H9 (cell line): ENCODE results near the gene TIMM13. TPM values are rescaled to one million over a fixed set of nuclear protein-coding genes. Genes with fewer than 3 reads are reported as not detected.

Source experiments
- DNase-seq: peaks from one replicate; pipeline ENCODE4 v3.0.0-alpha.2; 2017
- H2AFZ ChIP-seq: one replicate; pipeline ENCODE4 v1.6.1; 2013; ENCODE audit warnings: mild to moderate bottlenecking, low read length, control low read depth, moderate library complexity
- H2AK5ac ChIP-seq: 2 replicates; pipeline ENCODE4 v1.6.1; 2013; ENCODE audit warnings: low read length, control low read depth, mixed read lengths; ENCODE audit not compliant: insufficient read length
- H2BK120ac ChIP-seq: one replicate; pipeline ENCODE4 v1.6.1; 2013; ENCODE audit warnings: low read depth, mild to moderate bottlenecking, low read length, control low read depth, inconsistent platforms; ENCODE audit not compliant: poor library complexity, severe bottlenecking
- H2BK12ac ChIP-seq: 2 replicates; pipeline ENCODE4 v1.6.1; 2013; ENCODE audit warnings: low read length, control low read depth, mixed read lengths, low read depth; ENCODE audit not compliant: insufficient read length
- H2BK15ac ChIP-seq: 2 replicates; pipeline ENCODE4 v1.6.1; 2013; ENCODE audit warnings: low read depth, low read length, control low read depth
- H2BK20ac ChIP-seq: one replicate; pipeline ENCODE4 v1.6.1; 2013; ENCODE audit warnings: low read depth, mild to moderate bottlenecking, low read length, control low read depth, inconsistent platforms; ENCODE audit not compliant: poor library complexity, severe bottlenecking
- H2BK5ac ChIP-seq: 2 replicates; pipeline ENCODE4 v1.6.1; 2013; ENCODE audit warnings: low read length, control low read depth, mixed read lengths; ENCODE audit not compliant: insufficient read length
- H3K14ac ChIP-seq: 2 replicates; pipeline ENCODE4 v1.6.1; 2013; ENCODE audit warnings: low read length, control low read depth; ENCODE audit not compliant: insufficient read depth
- H3K18ac ChIP-seq: 2 replicates; pipeline ENCODE4 v1.6.1; 2013; ENCODE audit warnings: low read depth, mild to moderate bottlenecking, mixed read lengths, low read length, control low read depth; ENCODE audit not compliant: insufficient read length
- H3K23ac ChIP-seq: 2 replicates; pipeline ENCODE4 v1.6.1; 2013; ENCODE audit warnings: low read length, control low read depth, mixed read lengths, low read depth; ENCODE audit not compliant: insufficient read length
- H3K23me2 ChIP-seq: 2 replicates; pipeline ENCODE4 v1.6.1; 2013; ENCODE audit warnings: low read depth, mild to moderate bottlenecking, mixed read lengths, low read length, control low read depth; ENCODE audit not compliant: insufficient read length, poor library complexity, severe bottlenecking
- H3K27ac ChIP-seq: 2 replicates; pipeline ENCODE4 v1.5.1; 2013; ENCODE audit warnings: low read length, control low read depth, mixed read lengths, low read depth; ENCODE audit not compliant: insufficient read length
- H3K27me3 ChIP-seq: 2 replicates; pipeline ENCODE4 v1.6.1; 2013; ENCODE audit warnings: low read length, control low read depth, inconsistent platforms; ENCODE audit not compliant: insufficient read depth
- H3K4ac ChIP-seq: 2 replicates; pipeline ENCODE4 v1.6.1; 2013; ENCODE audit warnings: low read depth, mild to moderate bottlenecking, control low read depth, inconsistent platforms, low read length, moderate library complexity
- H3K4me1 ChIP-seq: 2 replicates; pipeline ENCODE4 v1.6.1; 2013; ENCODE audit warnings: low read length, control low read depth, inconsistent platforms; ENCODE audit not compliant: insufficient read depth
- H3K4me2 ChIP-seq: 2 replicates; pipeline ENCODE4 v1.6.1; 2013; ENCODE audit warnings: low read length, control low read depth, mixed read lengths; ENCODE audit not compliant: insufficient read length, insufficient read depth
- H3K56ac ChIP-seq: 2 replicates; pipeline ENCODE4 v1.6.1; 2013; ENCODE audit warnings: low read depth, mild to moderate bottlenecking, mixed read lengths, low read length, control low read depth; ENCODE audit not compliant: insufficient read length
- H3K79me1 ChIP-seq: 2 replicates; pipeline ENCODE4 v1.6.1; 2013; ENCODE audit warnings: low read depth, mild to moderate bottlenecking, moderate library complexity, low read length, control low read depth, inconsistent platforms; ENCODE audit not compliant: insufficient read depth, poor library complexity, severe bottlenecking
- H3K79me2 ChIP-seq: 2 replicates; pipeline ENCODE4 v1.6.1; 2013; ENCODE audit warnings: low read length, control low read depth, inconsistent platforms; ENCODE audit not compliant: insufficient read depth
- H3K9ac ChIP-seq: 2 replicates; pipeline ENCODE4 v1.6.1; 2013; ENCODE audit warnings: low read length, control low read depth, mixed read lengths; ENCODE audit not compliant: insufficient read length; ENCODE audit errors: extremely low read depth
- H3K9me3 ChIP-seq: one replicate; pipeline ENCODE4 v1.6.1; 2013; ENCODE audit warnings: low read depth, low read length, inconsistent platforms; ENCODE audit not compliant: control insufficient read depth
- H3T11ph ChIP-seq: one replicate; pipeline ENCODE4 v1.6.1; 2013; ENCODE audit warnings: mild to moderate bottlenecking, low read length, control low read depth, inconsistent platforms
- H4K20me1 ChIP-seq: one replicate; pipeline ENCODE4 v1.6.1; 2013; ENCODE audit not compliant: control insufficient read depth, insufficient read length, insufficient read depth
- H4K5ac ChIP-seq: 2 replicates; pipeline ENCODE4 v1.6.1; 2013; ENCODE audit warnings: low read depth, mild to moderate bottlenecking, mixed read lengths, low read length, control low read depth; ENCODE audit not compliant: insufficient read length
- H4K8ac ChIP-seq: replicated peaks from 2 replicates; pipeline ENCODE4 v1.6.1; 2013; ENCODE audit warnings: low read length, control low read depth, mixed read lengths, low read depth; ENCODE audit not compliant: insufficient read length
- H4K91ac ChIP-seq: 2 replicates; pipeline ENCODE4 v1.6.1; 2013; ENCODE audit warnings: low read depth, mild to moderate bottlenecking, moderate library complexity, mixed read lengths, low read length, control low read depth; ENCODE audit not compliant: insufficient read length
- H3K27ac Mint-ChIP-seq, 3 experiments: 2 replicates in 2 of 3; 3 replicates in 1 of 3; pipeline ENCODE4 v1.8.0; 2020 to 2021; ENCODE audit warnings: mixed read lengths in 3 of 3, mild to moderate bottlenecking in 1 of 3, moderate library complexity in 1 of 3
- H3K27me3 Mint-ChIP-seq: 2 replicates; pipeline ENCODE4 v1.8.0; 2021; ENCODE audit warnings: low read depth, mild to moderate bottlenecking, moderate library complexity, mixed read lengths
- H3K36me3 Mint-ChIP-seq, 3 experiments: 2 replicates in 2 of 3; 3 replicates in 1 of 3; pipeline ENCODE4 v1.8.0; 2020 to 2021; ENCODE audit warnings: low read depth in 3 of 3, mixed read lengths in 3 of 3; ENCODE audit not compliant: insufficient read depth in 1 of 3
- H3K4me1 Mint-ChIP-seq, 2 experiments: 2 replicates each; pipeline ENCODE4 v1.8.0; 2020; ENCODE audit warnings: mixed read lengths in 2 of 2
- H3K4me3 Mint-ChIP-seq, 2 experiments: 2 replicates in 1 of 2; 3 replicates in 1 of 2; pipeline ENCODE4 v1.8.0; 2020 to 2021; ENCODE audit warnings: mild to moderate bottlenecking in 2 of 2, mixed read lengths in 2 of 2, moderate library complexity in 1 of 2
- H3K9me3 Mint-ChIP-seq, 2 experiments: 2 replicates in 1 of 2; 3 replicates in 1 of 2; pipeline ENCODE4 v1.8.0; 2020; ENCODE audit warnings: mild to moderate bottlenecking in 2 of 2, mixed read lengths in 2 of 2, moderate library complexity in 1 of 2
- WGBS: extraction: QIAGEN DNeasy Blood & Tissue Kit; methylation state at CpG from one replicate; pipeline ENCODE4 v1.1.7; 2013; ENCODE audit warnings: missing lambda C conversion rate, low lambda C conversion rate, mixed read lengths; ENCODE audit not compliant: insufficient read length; ENCODE audit errors: extremely low coverage; 5-methylcytosine and 5-hydroxymethylcytosine counted together
- total RNA-seq: library from RNA; stranded (reverse); gene quantifications from 2 replicates; pipeline ENCODE4 v1.2.1, GENCODE V29; 2021
- TF ChIP-seq, protein P1 (sequence below): fragments of 200-600 bp; sonication (generic); conservative IDR thresholded peaks from 3 replicates; pipeline ENCODE4 v1.8.0; 2021; ENCODE audit warnings: antibody characterized with exemption, mild to moderate bottlenecking

TIMM13 gene
- total RNA-seq, 1 experiment from 2014 or later, result 214 TPM

- H3K4me2 ChIP-seq, result no peak overlapping the region
- H3K4me1 Mint-ChIP-seq, result no peaks in the 10 kb centered on the region
- no peak overlapping the region for H4K5ac ChIP-seq
- H3K9me3 Mint-ChIP-seq, result no peaks in the 10 kb centered on the region; a peak in 1 of 5 replicates
- TF ChIP-seq, protein P1, sequence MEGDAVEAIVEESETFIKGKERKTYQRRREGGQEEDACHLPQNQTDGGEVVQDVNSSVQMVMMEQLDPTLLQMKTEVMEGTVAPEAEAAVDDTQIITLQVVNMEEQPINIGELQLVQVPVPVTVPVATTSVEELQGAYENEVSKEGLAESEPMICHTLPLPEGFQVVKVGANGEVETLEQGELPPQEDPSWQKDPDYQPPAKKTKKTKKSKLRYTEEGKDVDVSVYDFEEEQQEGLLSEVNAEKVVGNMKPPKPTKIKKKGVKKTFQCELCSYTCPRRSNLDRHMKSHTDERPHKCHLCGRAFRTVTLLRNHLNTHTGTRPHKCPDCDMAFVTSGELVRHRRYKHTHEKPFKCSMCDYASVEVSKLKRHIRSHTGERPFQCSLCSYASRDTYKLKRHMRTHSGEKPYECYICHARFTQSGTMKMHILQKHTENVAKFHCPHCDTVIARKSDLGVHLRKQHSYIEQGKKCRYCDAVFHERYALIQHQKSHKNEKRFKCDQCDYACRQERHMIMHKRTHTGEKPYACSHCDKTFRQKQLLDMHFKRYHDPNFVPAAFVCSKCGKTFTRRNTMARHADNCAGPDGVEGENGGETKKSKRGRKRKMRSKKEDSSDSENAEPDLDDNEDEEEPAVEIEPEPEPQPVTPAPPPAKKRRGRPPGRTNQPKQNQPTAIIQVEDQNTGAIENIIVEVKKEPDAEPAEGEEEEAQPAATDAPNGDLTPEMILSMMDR, result no peak
- no peak overlapping the region for H3K9ac ChIP-seq
- H3K14ac ChIP-seq, result no peak overlapping the region
- no peak overlapping the region for H3K56ac ChIP-seq
- H2BK120ac ChIP-seq, result no peak overlapping the region
- H2AK5ac ChIP-seq, result no peak overlapping the region
- H4K91ac ChIP-seq, result no peak overlapping the region
- H3K23ac ChIP-seq, result no peak overlapping the region
- H3K4me1 ChIP-seq, result no peaks in the 10 kb centered on the region
- peaks cover 1% of the 10 kb centered on the region; the same call in 1 of the 2 replicates for H3K27me3 Mint-ChIP-seq
- DNase-seq, result no peak
- no peak overlapping the region for H2BK20ac ChIP-seq
- no peak overlapping the region for H3K4me3 Mint-ChIP-seq
- no peak overlapping the region for H2BK15ac ChIP-seq
- H3K27ac Mint-ChIP-seq, result no peak overlapping the region
- H4K8ac ChIP-seq, result no peak overlapping the region
- H3K27ac ChIP-seq, result no peak overlapping the region
- H3K79me1 ChIP-seq, result no peaks in the 10 kb centered on the region
- H3K18ac ChIP-seq, result no peak overlapping the region
- no peaks in the 10 kb centered on the region for H4K20me1 ChIP-seq
- H3K27me3 ChIP-seq, result no peaks in the 10 kb centered on the region
- no CpG with 5 or more reads among the region's 20 CpGs for WGBS
- H2BK12ac ChIP-seq, result no peak overlapping the region
- no peak overlapping the region for H3K4ac ChIP-seq
- H2BK5ac ChIP-seq, result no peak overlapping the region
- no peak overlapping the region for H2AFZ ChIP-seq
- H3K23me2 ChIP-seq, result no peaks in the 10 kb centered on the region
- peaks cover 23 to 49% (median 43%) of the 10 kb centered on the region in 3 experiments; a peak in 6 of 7 replicates for H3K36me3 Mint-ChIP-seq
- no peak overlapping the region for H3T11ph ChIP-seq
- no peaks in the 10 kb centered on the region for H3K9me3 ChIP-seq
- no peaks in the 10 kb centered on the region for H3K79me2 ChIP-seq
Measured at GRCh38 chr19:2438178-2438577, 10.8 kb upstream of the TIMM13 start.
